Posterior vena cava (tissue), 2 donors: ENCODE results near the gene IGLL5. TPM values are rescaled to one million over a fixed set of nuclear protein-coding genes. Genes with fewer than 3 reads are reported as not detected.

Source experiments
- DNase-seq: peaks from one replicate; pipeline ENCODE4 v3.0.0-alpha.2; 2020; ENCODE audit warnings: low spot score
- intact Hi-C, 2 donors: fragments of 100-400 bp; cut with DNase I; formaldehyde crosslinking; loops; one replicate each; pipeline versions ENCODE4 v1.14.1 to v1.14.2; 2022 to 2023
- microRNA-seq, 2 donors: library from miRNA; unstranded; fragments of <30 nt; microRNA quantifications; one replicate each; pipeline ENCODE4 v1.2.0, GENCODE V29; 2020 to 2021; ENCODE audit warnings: borderline microRNAs expressed in 2 of 2
- total RNA-seq, 2 donors: library from RNA; stranded (reverse); fragmentation: NEBNext Ultra II Directional; extraction: Animal tissue kit (Norgen Biotek cat#: 25700); gene quantifications; one replicate each; pipeline ENCODE4 v1.2.1, GENCODE V29; 2021
- donor health status: DM: yes; HTN: yes; CAD: no.
- donor health status: DM: yes; HTN: yes; CAD: no.

IGLL5 gene
- total RNA-seq, 2 donors from 2014 or later, result 0.52 to 1.1 TPM

DNA sequence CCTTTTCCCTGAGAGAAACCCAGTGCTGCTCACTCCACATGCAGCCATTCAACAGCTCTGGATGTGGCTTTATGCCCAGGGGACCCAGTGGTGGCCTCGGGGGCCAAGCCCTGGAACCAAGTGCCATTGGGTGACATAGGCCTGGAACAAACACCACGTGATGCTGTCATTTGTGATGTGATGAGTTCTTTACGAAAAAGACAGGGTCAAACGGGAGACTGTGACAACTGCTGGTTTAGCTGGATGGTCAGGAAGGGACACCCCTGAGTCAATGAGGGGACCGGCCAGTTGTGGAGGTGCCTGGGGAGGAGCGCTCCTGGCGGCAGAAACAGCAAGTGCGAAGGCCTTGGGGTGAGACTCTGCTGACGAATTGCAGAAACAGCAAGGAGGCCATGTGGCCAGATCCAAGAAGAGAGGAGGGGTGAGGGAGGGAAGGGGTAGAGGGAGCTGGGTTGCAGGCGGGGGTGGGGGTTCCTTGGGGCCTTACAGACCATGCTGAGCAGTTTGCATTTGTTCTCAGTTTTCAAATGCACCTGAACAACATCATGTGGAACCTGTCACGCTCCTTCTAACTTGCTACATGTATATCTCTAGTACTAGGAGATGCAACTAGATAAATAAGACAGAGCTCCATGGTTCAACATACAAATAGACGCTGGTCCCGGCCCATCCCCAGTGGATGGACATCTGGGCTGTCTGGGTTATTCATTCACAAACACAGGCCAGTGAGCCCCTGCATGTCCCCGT is 56.1 kb downstream of the IGLL5 start:
- DNase-seq, result peak; percentile 59
- intact Hi-C loops, result no loop called here

DNA sequence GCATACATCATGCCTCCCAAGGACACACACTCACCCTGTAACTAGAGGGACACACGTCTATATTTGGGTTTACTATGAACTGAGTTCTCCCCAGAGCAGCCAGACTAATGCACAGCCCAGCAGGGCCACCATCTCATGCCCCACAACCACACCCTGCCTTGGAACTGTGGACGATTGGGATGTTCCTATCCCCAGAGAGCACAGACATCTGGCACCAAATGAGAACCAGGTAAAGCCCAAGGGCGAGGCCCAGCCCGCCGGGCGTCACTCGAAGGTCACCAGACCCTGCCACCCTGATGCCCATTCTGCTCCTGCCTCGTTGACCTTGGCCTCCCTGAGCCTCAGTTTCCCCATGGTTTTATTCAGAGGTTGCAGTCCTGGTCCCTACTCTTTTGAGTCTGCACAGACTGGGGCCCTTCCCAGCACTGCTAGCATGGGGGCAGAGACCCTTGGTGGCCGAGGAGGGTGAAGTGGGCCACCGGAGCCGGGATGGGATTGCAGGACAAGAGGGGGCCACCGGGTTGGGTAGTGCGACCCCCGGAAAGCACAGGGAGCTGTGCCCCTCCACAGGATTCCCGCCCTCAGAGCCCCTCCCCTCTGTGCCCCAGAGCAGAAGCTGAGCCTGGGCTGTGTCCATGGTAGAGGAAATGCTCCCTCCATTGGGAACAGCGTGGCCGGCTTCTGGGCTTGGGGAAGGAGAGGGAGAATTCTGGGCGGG is 56.8 kb downstream of the IGLL5 start:
- DNase-seq, result peak; percentile 72
- intact Hi-C loops, result no loop called here

DNA sequence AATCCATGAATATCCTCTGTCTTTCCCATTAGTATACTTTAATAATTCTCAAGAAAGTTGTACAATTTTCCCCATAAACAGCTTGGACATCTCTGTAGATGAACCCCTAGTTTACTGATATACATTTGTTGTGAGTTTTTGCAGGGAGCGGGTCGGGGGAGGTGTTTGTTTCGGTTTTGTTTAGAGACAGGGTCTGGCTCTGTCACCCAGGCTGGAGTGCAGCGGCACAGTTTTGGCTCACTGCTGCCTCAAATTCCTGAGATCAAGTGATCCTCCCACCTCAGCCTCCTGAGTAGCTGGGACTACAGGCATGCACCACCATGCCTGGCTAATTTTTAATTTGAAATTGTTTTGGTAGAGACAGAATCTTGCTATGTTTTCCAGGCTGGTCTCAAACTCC is 57.6 kb downstream of the IGLL5 start:
- intact Hi-C loops, result no loop called here

More for the DNA sequence above, 57.6 kb downstream of the IGLL5 start:
- DNase-seq, result peak; percentile 32

Small RNAs within 50 kb of the gene (microRNA-seq; reads per million reads assigned to microRNA genes)
- 0 reads per million in 2 donors for gene MIR5571

Other genes starting within 250 kb of the IGLL5 start
- not detected for gene GGTLC2, start 243.2 kb upstream of the IGLL5 start, total RNA-seq
- 10 to 100 TPM; 34.3 to 37.0 TPM for gene GNAZ, start 182.7 kb downstream of the IGLL5 start, total RNA-seq